Head of caudate nucleus (tissue), 42 donors: ENCODE measurements around the gene POGZ.

Experiments
- DNase-seq, 42 donors: peaks; one replicate each; pipeline versions ENCODE4 v3.0.0 to v3.0.0-alpha.2; 2020 to 2021; ENCODE audit warnings: mixed read lengths in 7 of 42
- intact Hi-C: fragments of 100-400 bp; cut with DNase I; formaldehyde crosslinking; loops from one replicate; pipeline ENCODE4 v1.15.0; 2022

POGZ gene

DNA sequence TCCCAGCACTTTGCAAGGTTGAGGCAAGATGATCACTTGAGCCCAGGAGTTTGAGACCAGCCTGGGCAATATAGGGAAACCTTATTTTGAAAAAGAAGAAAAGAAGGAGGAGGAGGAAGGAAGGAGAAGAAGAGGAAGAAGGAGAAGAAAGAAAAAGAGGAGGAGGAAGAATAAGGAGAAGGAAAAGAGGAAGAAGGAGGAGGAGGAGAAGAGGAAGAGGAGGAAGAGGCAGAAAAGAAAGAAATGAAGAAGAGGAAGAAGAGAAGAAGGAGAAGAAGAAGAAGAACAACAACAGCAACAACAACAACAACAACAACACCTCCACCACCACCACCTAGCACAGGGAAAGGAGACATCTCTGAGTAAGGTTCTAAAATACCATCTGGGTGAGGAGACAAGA is 97.4 kb downstream of the POGZ start:
- intact Hi-C loops = no loop called here
- no peak for DNase-seq

DNA sequence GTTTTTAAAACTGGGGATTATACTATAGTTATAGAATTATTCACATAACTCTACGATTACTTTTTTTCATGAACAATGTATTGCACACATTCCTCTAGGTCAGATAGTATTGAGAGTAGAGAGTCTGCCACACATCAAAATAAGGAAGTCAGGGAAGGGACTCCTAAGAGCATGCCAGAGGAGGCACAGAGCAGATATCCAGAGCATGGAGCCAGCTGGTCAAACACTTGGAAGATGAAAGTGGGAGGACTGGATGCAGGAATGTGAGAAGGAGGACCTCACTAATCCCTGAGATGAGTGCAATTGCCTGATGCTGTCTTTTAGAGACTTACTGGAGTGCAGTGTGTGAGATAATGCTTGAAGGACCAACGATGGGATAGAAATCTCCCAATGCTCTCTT is 102.6 kb downstream of the POGZ start:
- intact Hi-C loops = no loop called here
- no peak for DNase-seq
